Measurements from ENCODE around the gene DES. TPM values are rescaled to one million over a fixed set of nuclear protein-coding genes. Genes with fewer than 3 reads are reported as not detected.

The DES gene
- total and polyA plus RNA-seq, 2 donors (not counting 1 experiment from before 2014, with no cell fraction given): not detected

- ATAC-seq (ENCODE audit: low read depth) (peak; percentile 58), DNase-seq (peak; percentile 94)
- Histone ChIP-seq H3K27ac (ENCODE audit: low read length in 2 of 2) (peak within 1 kb of the TSS; percentile 97), H3K4me2 (replicated peaks; ENCODE audit: low read depth, low read length, poor library complexity, severe bottlenecking) (peak within 1 kb of the TSS; percentile 92), H3K9me3 (ENCODE audit: control extremely low read depth in 1 of 3, control insufficient read depth in 2 of 3, insufficient read depth in 1 of 3, low read length in 2 of 3) (no peaks in the 10 kb centered on the region), H4K20me1 (ENCODE audit: control insufficient read depth, insufficient read depth, low read length, poor library complexity, severe bottlenecking) (no peaks in the 10 kb centered on the region), H3K79me2 (ENCODE audit: control insufficient read depth, insufficient read depth, low read length) (peaks cover 19% of the 10 kb centered on the region), H3K27me3 (replicated peaks in 1 of 4; ENCODE audit: control extremely low read depth in 1 of 4, control insufficient read depth in 3 of 4, insufficient read depth in 4 of 4, low read length in 3 of 4) (no peaks in the 10 kb centered on the region), H3K36me3 (replicated peaks in 1 of 2; ENCODE audit: control extremely low read depth in 1 of 2, control insufficient read depth in 1 of 2, extremely low read depth in 1 of 2, insufficient read depth in 2 of 2, low read length in 1 of 2) (peaks cover 0 to 36% of the 10 kb centered on the region in 2 experiments), H3K9ac (ENCODE audit: low read length) (peak within 1 kb of the TSS; percentile 90), H2AFZ (ENCODE audit: insufficient read depth, low read depth, low read length, poor library complexity, severe bottlenecking) (peak within 1 kb of the TSS; percentile 92), H3K4me1 (ENCODE audit: control insufficient read depth in 2 of 2, insufficient read depth in 2 of 2, low read length in 2 of 2) (peaks cover 15 to 18% of the 10 kb centered on the region in 2 donors), H3K4me3 (ENCODE audit: control extremely low read depth in 1 of 5, extremely low read depth in 1 of 5, insufficient read depth in 1 of 5, low read depth in 2 of 5, low read length in 4 of 5) (peak within 1 kb of the TSS; percentile 39 to 95 (median 86))
- whole genome bisulfite sequencing (ENCODE audit: insufficient coverage): under 1% methylated on average over 63 of the region's 76 CpGs
- H3K4me1 Mint-ChIP-seq: peaks cover 13% of the 10 kb centered on the region
- ChIA-PET CTCF (interaction anchor here (0.8 to 6.0 kb wide), 14 partner anchors 11 to 677 kb away, joined by 3 to 32 read pairs (median 4); partner anchors contain the start of genes DNAJB2, GLB1L, STK16 and ZFAND2B), POLR2A (interaction anchor here (0.6 to 2.6 kb wide), 14 partner anchors 15 to 1161 kb away, joined by 3 to 12 read pairs (median 4); partner anchors contain the start of genes CNPPD1, DNAJB2, GLB1L and GMPPA)
- no peaks in the 10 kb centered on the region for H3K27me3 Mint-ChIP-seq
- H3K9me3 Mint-ChIP-seq (ENCODE audit: insufficient read depth): no peaks in the 10 kb centered on the region
- intact Hi-C loops (cut with micrococcal nuclease): loop anchor here (1.0 to 5.0 kb wide), 14 partner anchors 90 to 1170 kb away; partner anchors contain the start of genes ANKZF1, ARPC2, ATG9A and BCS1L
- peak within 1 kb of the TSS; percentile 95 for H3K4me3 Mint-ChIP-seq
- H3K27ac Mint-ChIP-seq: peak within 1 kb of the TSS; percentile 93
- TF ChIP-seq EZH2 (IDR thresholded peaks at IDR 0.05; ENCODE audit: borderline replicate concordance, insufficient read depth, low read depth, low read length, poor library complexity, severe bottlenecking) (no peak), CTCF (IDR thresholded peaks at IDR 0.05) (no peak)
Observed at GRCh38 chr2:219387306-219388120, 30.7 kb upstream of the DES start, which contains the start of gene DNPEP. DNPEP (minus strand) TSS chr2:219387912; CDS start chr2:219387794, 118 bp downstream.
